H9 (cell line): Measurements from ENCODE around the gene DLEC1. TPM values are rescaled to one million over a fixed set of nuclear protein-coding genes. Genes with fewer than 3 reads are reported as not detected.

ENCODE experiments used
- DNase-seq: peaks from one replicate; pipeline ENCODE4 v3.0.0-alpha.2; 2017
- H2AFZ ChIP-seq: one replicate; pipeline ENCODE4 v1.6.1; 2013; ENCODE audit warnings: mild to moderate bottlenecking, low read length, control low read depth, moderate library complexity
- H2AK5ac ChIP-seq: 2 replicates; pipeline ENCODE4 v1.6.1; 2013; ENCODE audit warnings: low read length, control low read depth, mixed read lengths; ENCODE audit not compliant: insufficient read length
- H2BK120ac ChIP-seq: one replicate; pipeline ENCODE4 v1.6.1; 2013; ENCODE audit warnings: low read depth, mild to moderate bottlenecking, low read length, control low read depth, inconsistent platforms; ENCODE audit not compliant: poor library complexity, severe bottlenecking
- H2BK12ac ChIP-seq: 2 replicates; pipeline ENCODE4 v1.6.1; 2013; ENCODE audit warnings: low read length, control low read depth, mixed read lengths, low read depth; ENCODE audit not compliant: insufficient read length
- H2BK15ac ChIP-seq: 2 replicates; pipeline ENCODE4 v1.6.1; 2013; ENCODE audit warnings: low read depth, low read length, control low read depth
- H2BK20ac ChIP-seq: one replicate; pipeline ENCODE4 v1.6.1; 2013; ENCODE audit warnings: low read depth, mild to moderate bottlenecking, low read length, control low read depth, inconsistent platforms; ENCODE audit not compliant: poor library complexity, severe bottlenecking
- H2BK5ac ChIP-seq: 2 replicates; pipeline ENCODE4 v1.6.1; 2013; ENCODE audit warnings: low read length, control low read depth, mixed read lengths; ENCODE audit not compliant: insufficient read length
- H3K14ac ChIP-seq: 2 replicates; pipeline ENCODE4 v1.6.1; 2013; ENCODE audit warnings: low read length, control low read depth; ENCODE audit not compliant: insufficient read depth
- H3K18ac ChIP-seq: 2 replicates; pipeline ENCODE4 v1.6.1; 2013; ENCODE audit warnings: low read depth, mild to moderate bottlenecking, mixed read lengths, low read length, control low read depth; ENCODE audit not compliant: insufficient read length
- H3K23ac ChIP-seq: 2 replicates; pipeline ENCODE4 v1.6.1; 2013; ENCODE audit warnings: low read length, control low read depth, mixed read lengths, low read depth; ENCODE audit not compliant: insufficient read length
- H3K23me2 ChIP-seq: 2 replicates; pipeline ENCODE4 v1.6.1; 2013; ENCODE audit warnings: low read depth, mild to moderate bottlenecking, mixed read lengths, low read length, control low read depth; ENCODE audit not compliant: insufficient read length, poor library complexity, severe bottlenecking
- H3K27ac ChIP-seq: 2 replicates; pipeline ENCODE4 v1.5.1; 2013; ENCODE audit warnings: low read length, control low read depth, mixed read lengths, low read depth; ENCODE audit not compliant: insufficient read length
- H3K27me3 ChIP-seq: 2 replicates; pipeline ENCODE4 v1.6.1; 2013; ENCODE audit warnings: low read length, control low read depth, inconsistent platforms; ENCODE audit not compliant: insufficient read depth
- H3K4ac ChIP-seq: 2 replicates; pipeline ENCODE4 v1.6.1; 2013; ENCODE audit warnings: low read depth, mild to moderate bottlenecking, control low read depth, inconsistent platforms, low read length, moderate library complexity
- H3K4me1 ChIP-seq: 2 replicates; pipeline ENCODE4 v1.6.1; 2013; ENCODE audit warnings: low read length, control low read depth, inconsistent platforms; ENCODE audit not compliant: insufficient read depth
- H3K4me2 ChIP-seq: 2 replicates; pipeline ENCODE4 v1.6.1; 2013; ENCODE audit warnings: low read length, control low read depth, mixed read lengths; ENCODE audit not compliant: insufficient read length, insufficient read depth
- H3K56ac ChIP-seq: 2 replicates; pipeline ENCODE4 v1.6.1; 2013; ENCODE audit warnings: low read depth, mild to moderate bottlenecking, mixed read lengths, low read length, control low read depth; ENCODE audit not compliant: insufficient read length
- H3K79me1 ChIP-seq: 2 replicates; pipeline ENCODE4 v1.6.1; 2013; ENCODE audit warnings: low read depth, mild to moderate bottlenecking, moderate library complexity, low read length, control low read depth, inconsistent platforms; ENCODE audit not compliant: insufficient read depth, poor library complexity, severe bottlenecking
- H3K79me2 ChIP-seq: 2 replicates; pipeline ENCODE4 v1.6.1; 2013; ENCODE audit warnings: low read length, control low read depth, inconsistent platforms; ENCODE audit not compliant: insufficient read depth
- H3K9ac ChIP-seq: 2 replicates; pipeline ENCODE4 v1.6.1; 2013; ENCODE audit warnings: low read length, control low read depth, mixed read lengths; ENCODE audit not compliant: insufficient read length; ENCODE audit errors: extremely low read depth
- H3K9me3 ChIP-seq: one replicate; pipeline ENCODE4 v1.6.1; 2013; ENCODE audit warnings: low read depth, low read length, inconsistent platforms; ENCODE audit not compliant: control insufficient read depth
- H3T11ph ChIP-seq: one replicate; pipeline ENCODE4 v1.6.1; 2013; ENCODE audit warnings: mild to moderate bottlenecking, low read length, control low read depth, inconsistent platforms
- H4K20me1 ChIP-seq: one replicate; pipeline ENCODE4 v1.6.1; 2013; ENCODE audit not compliant: control insufficient read depth, insufficient read length, insufficient read depth
- H4K5ac ChIP-seq: 2 replicates; pipeline ENCODE4 v1.6.1; 2013; ENCODE audit warnings: low read depth, mild to moderate bottlenecking, mixed read lengths, low read length, control low read depth; ENCODE audit not compliant: insufficient read length
- H4K8ac ChIP-seq: replicated peaks from 2 replicates; pipeline ENCODE4 v1.6.1; 2013; ENCODE audit warnings: low read length, control low read depth, mixed read lengths, low read depth; ENCODE audit not compliant: insufficient read length
- H4K91ac ChIP-seq: 2 replicates; pipeline ENCODE4 v1.6.1; 2013; ENCODE audit warnings: low read depth, mild to moderate bottlenecking, moderate library complexity, mixed read lengths, low read length, control low read depth; ENCODE audit not compliant: insufficient read length
- H3K27ac Mint-ChIP-seq, 3 experiments: 2 replicates in 2 of 3; 3 replicates in 1 of 3; pipeline ENCODE4 v1.8.0; 2020 to 2021; ENCODE audit warnings: mixed read lengths in 3 of 3, mild to moderate bottlenecking in 1 of 3, moderate library complexity in 1 of 3
- H3K27me3 Mint-ChIP-seq: 2 replicates; pipeline ENCODE4 v1.8.0; 2021; ENCODE audit warnings: low read depth, mild to moderate bottlenecking, moderate library complexity, mixed read lengths
- H3K36me3 Mint-ChIP-seq, 3 experiments: 2 replicates in 2 of 3; 3 replicates in 1 of 3; pipeline ENCODE4 v1.8.0; 2020 to 2021; ENCODE audit warnings: low read depth in 3 of 3, mixed read lengths in 3 of 3; ENCODE audit not compliant: insufficient read depth in 1 of 3
- H3K4me1 Mint-ChIP-seq, 2 experiments: 2 replicates each; pipeline ENCODE4 v1.8.0; 2020; ENCODE audit warnings: mixed read lengths in 2 of 2
- H3K4me3 Mint-ChIP-seq, 2 experiments: 2 replicates in 1 of 2; 3 replicates in 1 of 2; pipeline ENCODE4 v1.8.0; 2020 to 2021; ENCODE audit warnings: mild to moderate bottlenecking in 2 of 2, mixed read lengths in 2 of 2, moderate library complexity in 1 of 2
- H3K9me3 Mint-ChIP-seq, 2 experiments: 2 replicates in 1 of 2; 3 replicates in 1 of 2; pipeline ENCODE4 v1.8.0; 2020; ENCODE audit warnings: mild to moderate bottlenecking in 2 of 2, mixed read lengths in 2 of 2, moderate library complexity in 1 of 2
- CTCF ChIP-seq: fragments of 200-600 bp; sonication (generic); conservative IDR thresholded peaks from 3 replicates; pipeline ENCODE4 v1.8.0; 2021; ENCODE audit warnings: antibody characterized with exemption, mild to moderate bottlenecking
- WGBS: extraction: QIAGEN DNeasy Blood & Tissue Kit; methylation state at CpG from one replicate; pipeline ENCODE4 v1.1.7; 2013; ENCODE audit warnings: missing lambda C conversion rate, low lambda C conversion rate, mixed read lengths; ENCODE audit not compliant: insufficient read length; ENCODE audit errors: extremely low coverage; 5-methylcytosine and 5-hydroxymethylcytosine counted together
- total RNA-seq: library from RNA; stranded (reverse); gene quantifications from 2 replicates; pipeline ENCODE4 v1.2.1, GENCODE V29; 2021

The DLEC1 gene
- total RNA-seq, 1 experiment from 2014 or later, result 2.1 TPM

DNA sequence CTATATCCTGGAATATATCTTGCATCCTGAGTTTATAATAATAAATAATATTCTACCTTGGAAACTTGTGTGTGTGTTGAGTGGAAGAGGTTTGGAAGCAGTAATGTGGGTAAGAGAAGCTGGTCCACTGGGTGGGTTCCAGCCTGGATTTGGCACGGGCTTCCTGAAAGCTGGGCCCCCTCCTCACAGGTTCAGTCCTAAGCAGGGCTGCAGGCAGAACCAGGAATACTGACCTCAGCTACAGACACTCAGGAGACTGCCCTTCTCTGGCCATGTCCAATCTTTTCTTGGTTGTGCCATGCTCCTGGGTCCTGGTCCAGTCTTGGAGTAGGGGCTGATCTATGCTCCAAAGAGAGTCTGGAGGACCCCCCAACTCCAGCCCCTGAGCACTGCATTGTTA, 104.0 kb downstream of the DLEC1 start:
- Histone ChIP-seq H3K79me1 (no peaks in the 10 kb centered on the region), H4K20me1 (no peaks in the 10 kb centered on the region), H3T11ph (no peak overlapping the region), H3K18ac (no peak overlapping the region), H2BK120ac (no peak overlapping the region), H3K27ac (no peak overlapping the region), H3K4me1 (peaks cover 6% of the 10 kb centered on the region; the same call in 1 of the 2 replicates), H4K8ac (no peak overlapping the region), H3K56ac (no peak overlapping the region), H3K9ac (no peak overlapping the region), H3K79me2 (no peaks in the 10 kb centered on the region), H2BK15ac (no peak overlapping the region), H3K14ac (no peak overlapping the region), H4K5ac (no peak overlapping the region), H2BK12ac (no peak overlapping the region), H3K4me2 (no peak overlapping the region), H3K23me2 (peaks cover 11% of the 10 kb centered on the region), H4K91ac (no peak overlapping the region), H3K9me3 (no peaks in the 10 kb centered on the region), H3K27me3 (no peaks in the 10 kb centered on the region), H2BK5ac (no peak overlapping the region), H2AK5ac (no peak overlapping the region), H2BK20ac (no peak overlapping the region), H3K4ac (no peak overlapping the region), H3K23ac (no peak overlapping the region), H2AFZ (no peak overlapping the region)
- Mint-ChIP-seq H3K9me3 (peaks cover 8 to 11% of the 10 kb centered on the region in 2 experiments; a peak in 4 of 5 replicates), H3K27me3 (peaks cover 2% of the 10 kb centered on the region), H3K27ac (no peak overlapping the region), H3K4me3 (no peak overlapping the region), H3K4me1 (peaks cover 20 to 23% of the 10 kb centered on the region in 2 experiments), H3K36me3 (peaks cover 16 to 29% (median 23%) of the 10 kb centered on the region in 3 experiments; a peak in 6 of 7 replicates)
- TF ChIP-seq CTCF, result no peak
- WGBS, result no CpG with 5 or more reads among the region's 1 CpG
- DNase-seq, result no peak
